T-helper 17 cell (primary cell): Measurements from ENCODE around the gene TOR3A. TPM values are rescaled to one million over a fixed set of nuclear protein-coding genes. Genes with fewer than 3 reads are reported as not detected.

Experiments
- ATAC-seq: fragments of 150-1000 bp; cut with Tn5 transposase; 2 replicates; pipeline ENCODE4 v1.10.0; 2021; ENCODE audit warnings: mild to moderate bottlenecking, moderate library complexity
- DNase-seq, 3 donors: peaks; one replicate each; pipeline versions ENCODE4 v3.0.0 to v3.0.0-alpha.2; 2020 to 2021
- H3K9me3 ChIP-seq: one replicate; pipeline ENCODE4 v1.7.0; 2013; ENCODE audit warnings: low read length, mild to moderate bottlenecking; ENCODE audit not compliant: control insufficient read depth, poor library complexity, severe bottlenecking
- H3K27ac Mint-ChIP-seq: one replicate; pipeline ENCODE4 v1.8.0; 2022; ENCODE audit warnings: mild to moderate bottlenecking, moderate library complexity, mixed read lengths
- H3K27me3 Mint-ChIP-seq: one replicate; pipeline ENCODE4 v1.8.0; 2022; ENCODE audit warnings: mixed read lengths
- H3K36me3 Mint-ChIP-seq: one replicate; pipeline ENCODE4 v1.8.0; 2022; ENCODE audit warnings: low read depth, mixed read lengths
- H3K4me1 Mint-ChIP-seq: one replicate; pipeline ENCODE4 v1.8.0; 2022; ENCODE audit warnings: mild to moderate bottlenecking, mixed read lengths
- H3K4me3 Mint-ChIP-seq: one replicate; pipeline ENCODE4 v1.8.0; 2022; ENCODE audit warnings: mild to moderate bottlenecking, moderate library complexity, mixed read lengths
- total RNA-seq, 4 donors: library from RNA in 2 of 4; stranded (reverse) in 2 of 4; gene quantifications; one replicate each; pipeline ENCODE4 v1.2.3 and lab custom pipeline; 2022 to 2026

TOR3A gene
- total RNA-seq, 2 donors from 2014 or later: 29.4 to 38.5 TPM

- peak in 1 of 3 donors; percentile 21 for DNase-seq
- no peaks in the 10 kb centered on the region for H3K27me3 Mint-ChIP-seq
These were observed 1.1 kb downstream of the TOR3A start for GRCh38 chr1:179082999-179083335.

GRCh38 chr1:179083533-179083932 lies 1.7 kb downstream of the TOR3A start:
- Mint-ChIP-seq H3K36me3 (no peaks in the 10 kb centered on the region), H3K4me3 (peak overlapping the region; percentile 98), H3K27me3 (no peaks in the 10 kb centered on the region), H3K27ac (peak overlapping the region; percentile 97), H3K4me1 (peaks cover 20% of the 10 kb centered on the region)
- no peaks in the 10 kb centered on the region for H3K9me3 ChIP-seq
- no peak for ATAC-seq
- no peak for DNase-seq

More at GRCh38 chr1:179082999-179083335, 1.1 kb downstream of the TOR3A start:
- Mint-ChIP-seq H3K4me1 (peaks cover 20% of the 10 kb centered on the region), H3K36me3 (no peaks in the 10 kb centered on the region), H3K27ac (peak overlapping the region; percentile 97), H3K4me3 (peak overlapping the region; percentile 98)
- H3K9me3 ChIP-seq: no peaks in the 10 kb centered on the region
- ATAC-seq: peak; percentile 8

GRCh38 chr1:179087665-179088064 lies 5.8 kb downstream of the TOR3A start:
- H3K9me3 ChIP-seq: no peaks in the 10 kb centered on the region
- H3K27ac Mint-ChIP-seq: peak overlapping the region; percentile 11
- ATAC-seq: no peak
- no peaks in the 10 kb centered on the region for H3K36me3 Mint-ChIP-seq
- no peak for DNase-seq
- peaks cover 16% of the 10 kb centered on the region for H3K4me1 Mint-ChIP-seq
- H3K4me3 Mint-ChIP-seq: no peak overlapping the region
- H3K27me3 Mint-ChIP-seq: no peaks in the 10 kb centered on the region

GRCh38 chr1:179089827-179090482 lies 8.1 kb downstream of the TOR3A start:
- no peak overlapping the region for H3K4me3 Mint-ChIP-seq
- H3K4me1 Mint-ChIP-seq: peaks cover 24% of the 10 kb centered on the region
- peak overlapping the region; percentile 87 for H3K27ac Mint-ChIP-seq
- ATAC-seq (no peak), DNase-seq (no peak)
- H3K9me3 ChIP-seq: no peaks in the 10 kb centered on the region
- no peaks in the 10 kb centered on the region for H3K27me3 Mint-ChIP-seq
- peaks cover 5% of the 10 kb centered on the region for H3K36me3 Mint-ChIP-seq

GRCh38 chr1:179090522-179090921 lies 8.7 kb downstream of the TOR3A start:
- Mint-ChIP-seq H3K4me3 (no peak overlapping the region), H3K36me3 (peaks cover 5% of the 10 kb centered on the region), H3K27ac (peak overlapping the region; percentile 87), H3K4me1 (peaks cover 24% of the 10 kb centered on the region), H3K27me3 (no peaks in the 10 kb centered on the region)
- ATAC-seq (no peak), DNase-seq (no peak)
- H3K9me3 ChIP-seq: no peaks in the 10 kb centered on the region

- Mint-ChIP-seq H3K27ac (peak overlapping the region; percentile 87), H3K27me3 (no peaks in the 10 kb centered on the region), H3K4me3 (no peak overlapping the region), H3K4me1 (peaks cover 24% of the 10 kb centered on the region), H3K36me3 (peaks cover 5% of the 10 kb centered on the region)
- H3K9me3 ChIP-seq: no peaks in the 10 kb centered on the region
- DNase-seq: no peak
- no peak for ATAC-seq
These were observed 9.1 kb downstream of the TOR3A start for GRCh38 chr1:179090923-179091322.

GRCh38 chr1:179091691-179092165 lies 9.9 kb downstream of the TOR3A start:
- peaks cover 5% of the 10 kb centered on the region for H3K36me3 Mint-ChIP-seq
- H3K9me3 ChIP-seq: no peaks in the 10 kb centered on the region
- peaks cover 22% of the 10 kb centered on the region for H3K4me1 Mint-ChIP-seq
- no peak overlapping the region for H3K4me3 Mint-ChIP-seq
- no peaks in the 10 kb centered on the region for H3K27me3 Mint-ChIP-seq
- H3K27ac Mint-ChIP-seq: no peak overlapping the region
- no peak for DNase-seq
- no peak for ATAC-seq

GRCh38 chr1:179092896-179093461 lies 11.1 kb downstream of the TOR3A start:
- peak overlapping the region; percentile 73 for H3K27ac Mint-ChIP-seq
- ATAC-seq (no peak), DNase-seq (no peak)
- peak overlapping the region; percentile 55 for H3K4me3 Mint-ChIP-seq
- no peaks in the 10 kb centered on the region for H3K9me3 ChIP-seq
- no peaks in the 10 kb centered on the region for H3K27me3 Mint-ChIP-seq
- H3K4me1 Mint-ChIP-seq: peaks cover 22% of the 10 kb centered on the region
- H3K36me3 Mint-ChIP-seq: peaks cover 5% of the 10 kb centered on the region

- Mint-ChIP-seq H3K4me1 (peaks cover 22% of the 10 kb centered on the region), H3K27ac (no peak overlapping the region)
- no peak for DNase-seq
These were observed 12.9 kb downstream of the TOR3A start for GRCh38 chr1:179094818-179095217.

GRCh38 chr1:179095377-179095776 lies 13.5 kb downstream of the TOR3A start:
- Mint-ChIP-seq H3K4me3 (no peak overlapping the region), H3K36me3 (peaks cover 5% of the 10 kb centered on the region), H3K4me1 (peaks cover 20% of the 10 kb centered on the region), H3K27ac (peak overlapping the region; percentile 45), H3K27me3 (no peaks in the 10 kb centered on the region)
- no peaks in the 10 kb centered on the region for H3K9me3 ChIP-seq
- ATAC-seq (no peak), DNase-seq (no peak)

More at GRCh38 chr1:179094818-179095217, 12.9 kb downstream of the TOR3A start:
- no peaks in the 10 kb centered on the region for H3K9me3 ChIP-seq
- no peaks in the 10 kb centered on the region for H3K27me3 Mint-ChIP-seq
- H3K36me3 Mint-ChIP-seq: peaks cover 5% of the 10 kb centered on the region
- no peak overlapping the region for H3K4me3 Mint-ChIP-seq
- no peak for ATAC-seq

GRCh38 chr1:179095924-179096323 lies 14.1 kb downstream of the TOR3A start:
- DNase-seq: no peak
- Mint-ChIP-seq H3K4me1 (peaks cover 19% of the 10 kb centered on the region), H3K4me3 (no peak overlapping the region), H3K27ac (peak overlapping the region; percentile 45), H3K36me3 (peaks cover 5% of the 10 kb centered on the region), H3K27me3 (no peaks in the 10 kb centered on the region)
- no peaks in the 10 kb centered on the region for H3K9me3 ChIP-seq
- ATAC-seq: no peak

GRCh38 chr1:179099891-179100290 lies 18.0 kb downstream of the TOR3A start:
- Mint-ChIP-seq H3K27ac (no peak overlapping the region), H3K4me3 (no peak overlapping the region), H3K4me1 (no peaks in the 10 kb centered on the region), H3K36me3 (no peaks in the 10 kb centered on the region), H3K27me3 (no peaks in the 10 kb centered on the region)
- no peaks in the 10 kb centered on the region for H3K9me3 ChIP-seq
- no peak for DNase-seq
- no peak for ATAC-seq

- H3K36me3 Mint-ChIP-seq: no peaks in the 10 kb centered on the region
- H3K4me1 Mint-ChIP-seq: no peaks in the 10 kb centered on the region
- no peaks in the 10 kb centered on the region for H3K27me3 Mint-ChIP-seq
- ATAC-seq (no peak), DNase-seq (no peak)
- H3K27ac Mint-ChIP-seq: no peak overlapping the region
- H3K9me3 ChIP-seq: no peaks in the 10 kb centered on the region
- no peak overlapping the region for H3K4me3 Mint-ChIP-seq
These were observed 19.7 kb downstream of the TOR3A start for GRCh38 chr1:179101566-179101965.

- H3K9me3 ChIP-seq: no peaks in the 10 kb centered on the region
- no peak for ATAC-seq
- no peak for DNase-seq
- Mint-ChIP-seq H3K4me1 (no peaks in the 10 kb centered on the region), H3K36me3 (no peaks in the 10 kb centered on the region), H3K27ac (no peak overlapping the region), H3K4me3 (no peak overlapping the region), H3K27me3 (no peaks in the 10 kb centered on the region)
These were observed 22.1 kb downstream of the TOR3A start for GRCh38 chr1:179103999-179104398.
